GM15510 (cell line): ENCODE data around the gene MYOZ3.

Source experiments
- POLR2A ChIP-seq: IDR thresholded peaks from 3 replicates; pipeline ENCODE4 v1.6.1; 2011; ENCODE audit warnings: borderline replicate concordance; ENCODE audit not compliant: insufficient read length; ENCODE audit errors: extremely low read depth

Gene MYOZ3

DNA sequence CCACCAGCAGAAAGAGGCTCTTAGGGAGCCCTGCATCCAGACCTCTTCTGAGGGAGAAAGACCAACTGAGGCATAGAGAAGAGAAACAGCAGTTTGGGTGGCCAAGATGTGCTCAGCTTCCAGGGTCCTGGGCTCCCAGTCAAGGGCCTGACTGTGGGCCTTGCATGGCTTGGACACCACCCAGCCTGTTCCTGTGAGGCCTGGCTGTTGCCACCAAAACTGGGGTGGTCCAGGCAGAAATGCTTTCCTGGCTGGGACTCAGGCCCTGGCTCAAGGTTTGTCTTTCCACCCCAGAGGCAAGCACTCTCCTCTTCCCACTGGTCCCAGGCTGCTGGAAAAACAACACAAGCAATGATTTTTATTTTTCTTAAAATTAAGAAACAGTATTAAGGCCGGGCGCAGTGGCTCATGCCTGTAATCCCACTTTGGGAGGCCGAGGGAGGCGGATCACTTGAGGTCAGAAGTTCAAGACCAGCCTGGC is 13.3 kb downstream of the MYOZ3 start:
- TF ChIP-seq POLR2A, result no peak

DNA sequence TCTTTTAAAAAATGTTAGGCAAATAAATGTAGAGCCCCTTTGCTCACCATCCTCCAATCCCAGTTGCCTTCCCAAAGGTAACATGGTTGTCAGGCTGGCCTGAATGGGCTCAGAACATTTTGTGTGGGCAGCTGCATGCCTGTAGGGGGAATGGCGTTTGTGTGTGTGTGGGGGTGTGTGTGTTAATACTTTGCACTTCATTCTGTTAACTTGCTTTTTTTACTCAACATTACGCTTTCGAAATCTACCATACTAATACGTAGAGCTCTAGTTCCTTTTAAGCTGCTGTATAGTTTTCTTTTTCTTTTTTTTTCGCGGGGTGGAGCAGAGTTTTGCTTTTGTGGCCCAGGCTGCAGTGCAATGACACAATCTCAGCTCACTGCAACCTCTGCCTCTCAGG is 14.0 kb downstream of the MYOZ3 start:
- no peak for TF ChIP-seq POLR2A

DNA sequence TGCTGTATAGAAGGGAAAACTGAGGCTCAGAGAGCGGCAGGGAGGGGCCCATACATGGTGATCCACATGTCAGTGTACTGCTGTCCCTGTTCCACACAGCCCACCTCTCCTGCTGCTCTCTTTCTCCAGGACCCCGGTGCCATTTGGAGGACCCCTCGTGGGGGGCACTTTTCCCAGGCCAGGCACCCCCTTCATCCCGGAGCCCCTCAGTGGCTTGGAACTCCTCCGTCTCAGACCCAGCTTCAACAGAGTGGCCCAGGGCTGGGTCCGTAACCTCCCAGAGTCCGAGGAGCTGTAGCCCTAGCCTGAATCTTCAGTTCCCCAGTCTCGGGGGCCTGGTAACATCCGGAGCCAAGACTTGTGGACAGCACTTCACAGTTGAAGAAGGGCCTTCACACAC is 15.5 kb downstream of the MYOZ3 start:
- TF ChIP-seq POLR2A, result no peak

DNA sequence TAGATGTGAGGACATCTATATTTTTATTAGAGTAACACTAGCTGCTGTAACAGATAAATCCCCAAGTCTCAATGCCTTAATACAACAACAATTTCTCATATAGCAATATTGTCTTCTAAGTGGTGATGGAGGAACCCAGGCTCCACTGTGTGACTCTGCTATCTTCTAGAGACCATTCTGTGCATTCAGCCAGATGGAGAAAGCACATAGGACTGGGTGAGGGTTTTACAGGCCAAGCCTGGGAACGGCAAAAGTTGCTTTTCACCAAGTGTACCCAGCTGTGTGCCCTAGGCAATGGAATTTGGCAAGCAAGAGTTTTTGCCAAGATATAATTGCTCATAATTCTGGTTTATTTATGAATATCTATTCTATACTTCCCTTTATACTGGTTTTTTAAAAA is 28.1 kb downstream of the MYOZ3 start:
- TF ChIP-seq POLR2A, result no peak

DNA sequence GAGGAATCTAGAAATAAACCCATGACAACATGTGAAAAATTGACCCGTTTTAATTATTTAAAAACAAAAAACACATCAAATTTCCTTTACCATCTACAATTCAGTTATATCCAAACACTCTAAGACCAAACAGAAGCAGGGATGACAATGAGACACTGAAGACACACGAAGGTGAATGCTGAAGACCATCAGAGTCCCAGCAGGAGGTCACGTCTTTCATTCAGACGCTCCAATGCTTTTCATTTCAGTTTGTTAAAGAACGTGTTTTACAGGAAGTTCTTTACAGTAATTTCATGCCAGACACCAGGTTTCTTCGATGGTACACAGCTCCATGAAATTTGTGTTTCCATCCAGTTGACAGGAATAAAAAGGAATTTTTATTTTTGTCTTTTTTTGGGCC is 29.7 kb downstream of the MYOZ3 start:
- no peak for TF ChIP-seq POLR2A

DNA sequence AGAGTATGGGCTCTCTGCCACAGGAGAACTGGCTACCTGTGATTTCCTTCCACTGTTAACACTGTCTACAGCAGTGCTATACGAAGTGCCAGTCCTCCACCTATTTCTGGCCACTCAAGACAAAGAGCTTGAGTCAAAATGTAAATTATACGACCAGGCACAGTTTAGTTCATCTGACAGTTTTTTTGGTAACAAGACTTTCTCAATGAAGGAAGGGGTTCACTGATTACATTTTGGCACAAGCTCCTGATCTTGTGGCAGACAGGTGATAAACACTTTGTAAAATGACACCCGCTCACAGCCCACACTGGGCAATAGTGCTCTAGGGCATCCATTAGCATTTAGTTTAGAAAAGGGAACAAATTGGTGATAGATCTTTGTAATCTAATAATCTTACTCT is 31.2 kb downstream of the MYOZ3 start:
- no peak for TF ChIP-seq POLR2A

DNA sequence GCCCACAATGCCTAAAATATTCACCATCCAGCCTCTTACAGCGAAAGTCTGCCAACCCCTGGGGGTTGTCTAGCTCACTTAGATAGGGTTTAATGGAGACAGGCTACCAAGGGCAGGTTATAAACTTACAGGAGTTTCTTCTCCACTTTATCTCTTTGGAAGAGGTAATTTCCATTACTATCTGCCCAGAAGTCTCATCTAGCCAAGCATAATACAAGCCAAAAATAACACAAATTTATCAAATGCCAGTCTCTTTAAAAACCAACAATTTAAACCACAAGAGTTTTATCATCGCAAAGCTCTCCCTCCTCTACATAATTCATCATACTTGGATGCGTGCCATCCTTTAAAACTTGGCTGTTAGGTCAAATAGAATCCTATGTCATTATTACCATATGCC is 33.6 kb downstream of the MYOZ3 start:
- no peak for TF ChIP-seq POLR2A

DNA sequence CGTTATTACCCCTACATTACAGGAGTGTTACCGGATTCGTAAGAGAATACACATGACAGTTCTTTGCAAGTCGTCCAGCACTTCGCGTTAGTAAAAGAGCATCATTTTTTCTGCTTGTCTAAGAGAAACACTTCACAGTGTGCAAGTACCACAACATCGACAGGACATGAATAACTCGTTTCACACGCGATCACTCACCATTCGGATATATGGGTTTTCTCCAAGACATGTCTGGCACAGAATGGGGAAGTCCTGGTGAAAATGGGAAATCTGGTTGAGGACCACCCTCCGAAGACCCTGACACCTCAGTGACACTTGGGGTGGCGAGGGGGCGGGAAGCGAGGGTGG is 39.2 kb downstream of the MYOZ3 start:
- no peak for TF ChIP-seq POLR2A

DNA sequence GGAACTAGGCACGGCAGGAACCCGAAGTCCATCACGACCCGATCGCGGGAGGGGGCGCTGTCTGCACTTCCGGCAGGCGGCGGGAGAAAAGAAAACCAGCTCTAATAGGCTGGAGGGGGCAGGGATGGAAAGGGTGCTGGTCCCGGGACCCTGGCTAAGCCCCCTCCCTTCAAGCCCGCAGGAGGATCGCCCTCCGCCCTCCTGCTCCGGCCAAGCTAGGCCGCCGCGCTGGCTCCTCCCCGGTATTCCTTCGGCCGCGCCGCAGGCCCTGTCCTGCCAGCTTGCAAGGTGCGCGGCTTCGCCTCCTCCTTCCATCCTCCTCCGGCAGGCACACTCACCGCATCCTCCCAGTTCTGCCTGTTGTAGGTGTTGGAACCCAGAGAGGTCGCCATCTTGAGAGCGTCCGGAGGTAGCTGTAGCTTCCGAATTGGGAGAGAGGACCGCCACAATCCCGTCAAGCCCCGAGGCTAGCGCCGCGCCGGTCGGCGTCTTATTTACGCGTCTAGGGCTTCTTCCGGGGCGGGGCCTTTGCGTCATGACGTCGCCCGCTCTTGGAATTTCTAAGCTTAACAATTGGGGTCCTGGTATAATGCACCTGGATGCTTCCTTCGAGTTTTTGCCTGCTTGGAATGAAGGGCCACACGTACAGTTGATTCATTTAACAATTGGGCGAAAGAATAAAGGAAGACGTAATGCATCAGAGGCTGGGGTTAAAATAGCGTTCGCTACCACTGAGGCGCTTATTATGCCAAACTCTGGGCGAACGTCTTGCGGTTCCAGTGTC is 39.7 kb downstream of the MYOZ3 start, which contains the start of gene RBM22:
TSS of gene RBM22 (minus strand) at position 469 of the 784 bp plus-strand sequence. CDS start at position 392, 77 bp downstream.
- TF ChIP-seq POLR2A, result peak; percentile 72

DNA sequence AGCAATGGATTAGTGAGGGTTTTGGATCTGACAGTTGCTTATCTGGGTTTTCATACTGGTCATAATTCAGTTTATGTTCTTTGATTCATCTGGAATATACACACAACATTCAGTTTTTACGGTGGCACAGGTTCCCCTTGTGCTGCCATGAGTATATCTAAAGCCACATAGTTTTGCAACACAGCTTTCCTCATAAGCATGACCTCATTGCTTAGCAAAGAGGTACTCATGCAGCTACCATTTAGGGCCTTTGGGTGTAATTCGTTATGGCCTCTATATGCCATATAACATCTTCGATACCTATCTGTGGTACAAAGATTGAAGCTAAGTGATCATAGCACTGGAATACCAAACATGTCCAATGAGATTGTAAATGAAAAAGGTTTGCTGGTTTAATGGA is 42.7 kb downstream of the MYOZ3 start:
- no peak for TF ChIP-seq POLR2A

DNA sequence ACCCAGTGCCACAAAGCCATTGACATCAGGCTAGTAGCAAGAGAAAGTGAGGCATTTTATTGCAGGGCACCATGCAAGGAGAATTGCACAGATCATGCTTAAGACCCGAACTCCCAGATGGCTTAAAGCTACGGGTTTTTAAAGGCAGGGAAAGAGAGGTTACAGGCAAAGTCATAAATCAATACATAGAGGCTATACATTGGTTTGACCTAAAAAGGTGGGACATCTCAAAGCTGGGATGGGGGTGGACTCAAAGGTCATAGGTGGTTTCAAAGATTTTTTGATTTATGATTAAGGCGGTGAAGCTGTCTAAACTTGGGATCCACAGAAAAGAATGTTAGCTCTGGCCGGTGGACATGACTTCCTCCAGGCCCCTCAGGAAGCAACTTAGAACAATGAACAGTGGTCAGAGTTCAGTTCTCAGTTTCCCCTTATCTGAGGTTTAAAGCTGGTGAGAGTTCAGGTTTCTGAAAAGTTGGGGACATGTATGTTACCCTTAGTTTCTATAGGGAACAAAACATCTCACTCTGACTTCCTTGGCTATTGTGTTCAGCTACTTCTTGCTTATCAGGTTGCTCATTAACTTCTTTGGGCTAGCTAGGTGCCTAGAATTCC is 45.8 kb downstream of the MYOZ3 start:
- TF ChIP-seq POLR2A, result no peak

DNA sequence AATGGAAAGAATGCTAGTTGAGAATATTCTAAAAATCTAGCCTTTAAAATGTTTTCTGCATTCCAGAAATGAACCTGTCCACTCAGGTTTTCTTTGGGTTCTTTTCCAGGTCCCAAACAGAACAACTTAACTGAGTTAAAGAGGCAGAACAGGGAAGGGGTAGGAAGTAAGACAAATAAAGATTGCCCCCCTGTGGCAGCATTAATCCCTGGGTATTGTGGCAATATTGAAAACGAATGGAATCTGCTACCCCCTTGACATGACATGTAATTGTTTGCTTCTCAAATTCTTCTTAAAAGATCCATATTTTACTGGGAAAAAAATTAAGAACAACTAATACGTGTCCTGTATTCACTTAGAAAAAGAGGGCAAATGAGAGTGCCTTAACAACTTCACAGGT is 49.1 kb downstream of the MYOZ3 start:
- TF ChIP-seq POLR2A, result no peak

DNA sequence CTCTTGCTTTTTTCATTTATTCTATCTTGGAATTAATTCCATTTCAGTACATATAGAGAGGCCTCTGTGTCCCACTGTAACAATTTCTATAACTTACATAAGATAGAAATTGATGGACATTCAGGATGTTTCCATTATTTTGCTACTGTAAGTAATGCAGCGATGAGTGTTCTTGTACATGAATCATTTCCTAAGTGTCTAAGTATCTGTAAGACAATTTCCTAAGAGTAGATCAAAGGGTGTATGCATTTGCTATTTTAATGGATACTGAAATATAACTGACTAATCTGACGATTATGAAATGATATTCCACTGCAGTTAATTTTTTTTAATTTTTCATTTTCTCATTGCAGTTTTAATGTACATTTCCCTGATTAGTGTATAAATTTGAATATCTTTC is 62.8 kb downstream of the MYOZ3 start:
- TF ChIP-seq POLR2A, result no peak
